Activated CD4-positive, alpha-beta T cell treated with anti-CD3 and anti-CD28 coated beads, Interleukin-2, amount 50 U/mL, for 48 hours (primary cell): ENCODE results near the gene PRKD2.
A peak's percentile ranks its signal among the peaks of the same experiment; 100 is the strongest.

ENCODE experiments used
- DNase-seq, 2 experiments: peaks; one replicate each; pipeline ENCODE4 v3.0.0-alpha.2; 2020

PRKD2 gene

GRCh38 chr19:46698395-46699321, 18.3 kb downstream of the PRKD2 start:
- DNase-seq = no peak

- peak; percentile 29 to 30 for DNase-seq
These were observed 19.5 kb downstream of the PRKD2 start for GRCh38 chr19:46697204-46697960.

GRCh38 chr19:46696866-46697203, 20.1 kb downstream of the PRKD2 start:
- no peak for DNase-seq

- DNase-seq = no peak
These were observed 20.9 kb downstream of the PRKD2 start for GRCh38 chr19:46696052-46696451.

- DNase-seq = no peak
These were observed 23.2 kb downstream of the PRKD2 start for GRCh38 chr19:46693760-46694159.

GRCh38 chr19:46692918-46693722, 23.8 kb downstream of the PRKD2 start:
- no peak for DNase-seq

GRCh38 chr19:46691948-46692347, 25.0 kb downstream of the PRKD2 start:
- no peak for DNase-seq

GRCh38 chr19:46691104-46691503, 25.8 kb downstream of the PRKD2 start:
- no peak for DNase-seq

- DNase-seq = no peak
These were observed 27.6 kb downstream of the PRKD2 start for GRCh38 chr19:46689358-46689757.

GRCh38 chr19:46687438-46688145, 29.3 kb downstream of the PRKD2 start:
- no peak for DNase-seq

GRCh38 chr19:46685189-46685588, 31.7 kb downstream of the PRKD2 start:
- DNase-seq = no peak

GRCh38 chr19:46678110-46678732, 38.7 kb downstream of the PRKD2 start:
- peak; percentile 73 to 76 for DNase-seq

- DNase-seq = no peak
These were observed 42.3 kb downstream of the PRKD2 start for GRCh38 chr19:46674416-46675178.

GRCh38 chr19:46670813-46671212, 46.1 kb downstream of the PRKD2 start:
- no peak for DNase-seq

- no peak for DNase-seq
These were observed 48.3 kb downstream of the PRKD2 start for GRCh38 chr19:46668662-46669061.

- no peak for DNase-seq
These were observed 51.8 kb downstream of the PRKD2 start for GRCh38 chr19:46665072-46665471.

GRCh38 chr19:46661735-46662592, 55.0 kb downstream of the PRKD2 start:
- DNase-seq = peak; percentile 79 to 83

GRCh38 chr19:46661020-46661731, 55.7 kb downstream of the PRKD2 start, which contains the start of gene DACT3:
DACT3 (minus strand) TSS chr19:46661182; CDS start chr19:46661064, 118 bp downstream.
- peak; percentile 100 for DNase-seq

- peak in 1 of 2 experiments; percentile 27 for DNase-seq
These were observed 56.3 kb downstream of the PRKD2 start for GRCh38 chr19:46660551-46661019.
